SK-N-SH (cell line): ENCODE measurements around the gene MTERF4. TPM values are rescaled to one million over a fixed set of nuclear protein-coding genes. Genes with fewer than 3 reads are reported as not detected.

Experiments
- CTCF ChIA-PET: fragments of 300-600, 350-600 bp; formaldehyde crosslinking; extraction: SDS; loops from one replicate; lab custom pipeline; 2021; lab: Yijun Ruan, JAX
- POLR2A ChIA-PET: fragments of 350-600 bp; sonication (Branson Sonifier 250); formaldehyde crosslinking; extraction: SDS; loops from one replicate; lab custom pipeline; 2020; ENCODE audit warnings: antibody characterized with exemption, inconsistent platforms; lab: Yijun Ruan, JAX
- DNase-seq: peaks from one replicate; pipeline ENCODE4 v3.0.0; 2012
- H2AFZ ChIP-seq: fragments of 200-600 bp; sonication (generic); 2 replicates; pipeline ENCODE4 v1.8.1; 2016; ENCODE audit warnings: antibody characterized with exemption, mild to moderate bottlenecking, low read depth
- H3F3A ChIP-seq: fragments of 200-600 bp; sonication (generic); replicated peaks from 2 replicates; pipeline ENCODE3; 2016; ENCODE audit warnings: antibody characterized with exemption, mild to moderate bottlenecking; ENCODE audit not compliant: insufficient read depth
- H3K27ac ChIP-seq, 2 experiments: fragments of 200-500 bp in 1 of 2; fragments of 200-600 bp in 1 of 2; sonication (Bioruptor generic) in 1 of 2; sonication (generic), shearing (Covaris generic) in 1 of 2; 2 replicates each; pipeline versions ENCODE4 v1.5.1 to v1.6.1; 2014 to 2016; ENCODE audit warnings: low read depth in 2 of 2, inconsistent platforms in 1 of 2, low read length in 1 of 2, mild to moderate bottlenecking in 1 of 2, mixed read lengths in 1 of 2
- H3K27me3 ChIP-seq: fragments of 200-600 bp; sonication (generic), shearing (Covaris generic); 2 replicates; pipeline ENCODE4 v1.6.1; 2016; ENCODE audit warnings: mixed run types; ENCODE audit not compliant: insufficient read depth
- H3K36me3 ChIP-seq, 2 experiments: fragments of 200-500 bp in 1 of 2; fragments of 200-600 bp in 1 of 2; sonication (Bioruptor generic) in 1 of 2; sonication (generic) in 1 of 2; replicated peaks in 1 of 2; 2 replicates each; pipeline versions ENCODE3 to v1.5.1; 2014 to 2016; ENCODE audit warnings: low read length in 1 of 2, mild to moderate bottlenecking in 1 of 2; ENCODE audit not compliant: insufficient read depth in 2 of 2, control insufficient read depth in 1 of 2
- H3K4me1 ChIP-seq, 2 experiments: fragments of 200-500 bp in 1 of 2; fragments of 200-600 bp in 1 of 2; sonication (Bioruptor generic) in 1 of 2; sonication (generic), shearing (Covaris generic) in 1 of 2; 2 replicates each; pipeline versions ENCODE4 v1.5.1 to v1.6.1; 2014 to 2016; ENCODE audit warnings: low read depth in 1 of 2, low read length in 1 of 2, mixed run types in 1 of 2; ENCODE audit not compliant: insufficient read depth in 2 of 2, control insufficient read depth in 1 of 2
- H3K4me2 ChIP-seq: fragments of 200-600 bp; sonication (generic), shearing (Covaris generic); 2 replicates; pipeline ENCODE4 v1.6.1; 2017; ENCODE audit warnings: mixed run types
- H3K4me3 ChIP-seq, 2 experiments: fragments of 200-500 bp in 1 of 2; fragments of 200-600 bp in 1 of 2; sonication (Bioruptor generic) in 1 of 2; sonication (generic), shearing (Covaris generic) in 1 of 2; 2 replicates each; pipeline versions ENCODE4 v1.5.1 to v1.8.1; 2014 to 2016; ENCODE audit warnings: low read depth in 2 of 2, inconsistent platforms in 1 of 2, low read length in 1 of 2, mild to moderate bottlenecking in 1 of 2, mixed read lengths in 1 of 2, moderate library complexity in 1 of 2
- H3K79me2 ChIP-seq: fragments of 200-600 bp; sonication (generic); 2 replicates; pipeline ENCODE4 v1.8.1; 2017; ENCODE audit warnings: mild to moderate bottlenecking; ENCODE audit not compliant: insufficient read depth
- H3K9ac ChIP-seq: fragments of 200-600 bp; sonication (generic); 2 replicates; pipeline ENCODE4 v1.6.1; 2017; ENCODE audit warnings: mixed run types
- H3K9me2 ChIP-seq: fragments of 200-600 bp; sonication (generic); 2 replicates; pipeline ENCODE4 v1.6.1; 2017; ENCODE audit warnings: mixed run types
- H3K9me3 ChIP-seq: fragments of 200-600 bp; sonication (generic); 2 replicates; pipeline ENCODE4 v1.6.1; 2017; ENCODE audit warnings: mixed run types, mild to moderate bottlenecking, moderate library complexity
- H4K20me1 ChIP-seq: fragments of 200-600 bp; sonication (generic); 2 replicates; pipeline ENCODE4 v1.6.1; 2017; ENCODE audit warnings: mild to moderate bottlenecking, mixed run types; ENCODE audit not compliant: insufficient read depth
- CHD2 ChIP-seq: fragments of 150-350 bp; IDR thresholded peaks from 2 replicates; pipeline ENCODE4 v1.6.1; 2018; ENCODE audit warnings: low read length; ENCODE audit not compliant: partially characterized antibody
- CTCF ChIP-seq: fragments of 200-600 bp; sonication (generic); IDR thresholded peaks from 2 replicates; pipeline ENCODE4 v1.6.1; 2017; ENCODE audit warnings: antibody characterized with exemption, mild to moderate bottlenecking, moderate library complexity
- EP300 ChIP-seq, 2 experiments: IDR thresholded peaks; 2 replicates each; pipeline versions ENCODE4 v1.4.0 to v1.6.1; 2012; ENCODE audit warnings: borderline replicate concordance in 1 of 2, low read depth in 1 of 2, low read length in 1 of 2
- EZH2phosphoT487 ChIP-seq: fragments of 200-600 bp; sonication (generic); IDR thresholded peaks from 2 replicates; pipeline ENCODE4 v1.6.1; 2017; ENCODE audit warnings: low read depth, mixed run types, mild to moderate bottlenecking, antibody characterized with exemption, moderate library complexity, borderline replicate concordance
- FOXM1 ChIP-seq: IDR thresholded peaks from 2 replicates; pipeline ENCODE4 v1.4.0; 2012; ENCODE audit warnings: low read depth, mild to moderate bottlenecking
- GABPA ChIP-seq: IDR thresholded peaks from 2 replicates; pipeline ENCODE4 v1.4.0; 2012; ENCODE audit warnings: low read depth, mild to moderate bottlenecking
- GATA2 ChIP-seq: sonication (generic); formaldehyde crosslinking; IDR thresholded peaks from 2 replicates; pipeline ENCODE4 v1.5.0; 2020; ENCODE audit warnings: mild to moderate bottlenecking, missing genetic modification reagents
- JUND ChIP-seq: IDR thresholded peaks from 2 replicates; pipeline ENCODE4 v1.4.0; 2012
- MAX ChIP-seq: IDR thresholded peaks from 2 replicates; pipeline ENCODE4 v1.4.0; 2012; ENCODE audit warnings: low read depth
- MEF2A ChIP-seq: IDR thresholded peaks from 2 replicates; pipeline ENCODE4 v1.4.0; 2012; ENCODE audit warnings: low read depth, borderline replicate concordance
- MXI1 ChIP-seq: IDR thresholded peaks from 2 replicates; pipeline ENCODE4 v1.6.1; 2012; ENCODE audit warnings: mild to moderate bottlenecking, low read depth, low read length, improper control_type of control experiment
- NRF1 ChIP-seq: IDR thresholded peaks from 2 replicates; pipeline ENCODE4 v1.6.1; 2012; ENCODE audit warnings: low read depth, mild to moderate bottlenecking, low read length
- PBX3 ChIP-seq: IDR thresholded peaks from 2 replicates; pipeline ENCODE4; 2012
- POLR2AphosphoS5 ChIP-seq: IDR thresholded peaks from 2 replicates; pipeline ENCODE4 v1.6.1; 2012; ENCODE audit warnings: low read depth, low read length
- RCOR1 ChIP-seq: fragments of 150-350 bp; IDR thresholded peaks from 2 replicates; pipeline ENCODE4 v1.6.1; 2017; ENCODE audit warnings: antibody characterized with exemption, low read length
- RFX5 ChIP-seq: IDR thresholded peaks from 2 replicates; pipeline ENCODE4 v1.6.1; 2012; ENCODE audit warnings: mild to moderate bottlenecking, improper control_type of control experiment, low read length
- RXRA ChIP-seq: IDR thresholded peaks from 2 replicates; pipeline ENCODE4 v1.4.0; 2012; ENCODE audit warnings: low read depth, mild to moderate bottlenecking, borderline replicate concordance
- SIN3A ChIP-seq: IDR thresholded peaks from 2 replicates; pipeline ENCODE4 v1.6.1; 2012; ENCODE audit warnings: low read depth, mild to moderate bottlenecking, low read length, moderate library complexity, borderline replicate concordance
- SMC3 ChIP-seq: IDR thresholded peaks from 2 replicates; pipeline ENCODE4 v1.6.1; 2012; ENCODE audit warnings: low read depth, low read length, improper control_type of control experiment
- TAF1 ChIP-seq: IDR thresholded peaks from 2 replicates; pipeline ENCODE4 v1.6.1; 2012; ENCODE audit warnings: low read depth, mild to moderate bottlenecking, low read length, moderate library complexity, borderline replicate concordance
- TCF12 ChIP-seq: IDR thresholded peaks from 2 replicates; pipeline ENCODE4 v1.4.0; 2012
- USF2 ChIP-seq: fragments of 150-350 bp; IDR thresholded peaks from 2 replicates; pipeline ENCODE4 v1.6.1; 2017; ENCODE audit warnings: antibody characterized with exemption, low read length, low read depth, borderline replicate concordance
- YY1 ChIP-seq: IDR thresholded peaks from 2 replicates; pipeline ENCODE4 v1.4.0; 2012; ENCODE audit warnings: low read depth, mild to moderate bottlenecking
- ZBTB33 ChIP-seq: IDR thresholded peaks from 2 replicates; pipeline ENCODE4 v1.4.0; 2012; ENCODE audit warnings: low read depth, borderline replicate concordance
- WGBS: methylation state at CpG from one replicate; pipeline ENCODE4 v1.1.6; 2017; ENCODE audit warnings: low lambda C conversion rate; 5-methylcytosine and 5-hydroxymethylcytosine counted together
- polyA plus RNA-seq, 3 experiments: library from polyadenylated mRNA; depleted of rRNA; stranded (reverse); fragments of >200 nt; gene quantifications; 2 replicates each; pipeline ENCODE4 v1.2.3, GENCODE V29; 2012

Gene MTERF4
- polyA plus RNA-seq, 1 of the 3 experiments (the other 2 are of a cell fraction), result 31.0 TPM

- TF ChIP-seq TAF1, result no peak
- no peak for TF ChIP-seq POLR2AphosphoS5
- no peak for TF ChIP-seq MAX
- TF ChIP-seq TCF12, result no peak
- TF ChIP-seq NRF1, result no peak
- TF ChIP-seq GATA2, result no peak
- TF ChIP-seq MEF2A, result no peak
- TF ChIP-seq RXRA, result no peak
- no peak for TF ChIP-seq RFX5
- TF ChIP-seq YY1, result no peak
- no peak for TF ChIP-seq SIN3A
- no peak for TF ChIP-seq RCOR1
- TF ChIP-seq EP300 (IDR thresholded peaks at IDR 0.05; ENCODE audit: borderline replicate concordance in 1 of 2, low read depth in 1 of 2, low read length in 1 of 2), result no peak
- no peak for TF ChIP-seq FOXM1
- no peak for TF ChIP-seq JUND
- TF ChIP-seq MXI1, result no peak
- TF ChIP-seq ZBTB33, result no peak
- no peak for TF ChIP-seq CHD2
- WGBS, result 83% methylated on average over 6 of the region's 6 CpGs
- CTCF ChIA-PET, result interaction anchor here (1.0 to 1.1 kb wide), 2 partner anchors 243 to 244 kb away, joined by 3 read pairs; no protein-coding TSS in a partner anchor
These were observed 7.1 kb downstream of the MTERF4 start for GRCh38 chr2:241094924-241095420.

GRCh38 chr2:241094172-241094571, 7.9 kb downstream of the MTERF4 start:
- H3K9ac ChIP-seq, result no peak overlapping the region
- H3K36me3 ChIP-seq, result peaks cover 29 to 92% of the 10 kb centered on the region in 2 experiments
- H3K4me1 ChIP-seq, result no peaks in the 10 kb centered on the region
- H3K9me2 ChIP-seq, result no peaks in the 10 kb centered on the region
- ChIA-PET CTCF (interaction anchor here (1.0 to 2.8 kb wide), 2 partner anchors 15 to 243 kb away, joined by 3 to 10 read pairs; no protein-coding TSS in a partner anchor), POLR2A (no interaction called here)
- TF ChIP-seq GABPA, result no peak
- no peak for TF ChIP-seq CTCF
- TF ChIP-seq PBX3, result no peak
- no peak for TF ChIP-seq JUND
- no peak for TF ChIP-seq NRF1
- TF ChIP-seq USF2, result no peak
- TF ChIP-seq SMC3, result no peak
- no peak for TF ChIP-seq EZH2phosphoT487
- TF ChIP-seq TCF12, result no peak
- no peaks in the 10 kb centered on the region for H3K9me3 ChIP-seq
- DNase-seq, result no peak
- H2AFZ ChIP-seq, result no peak overlapping the region
- no peaks in the 10 kb centered on the region for H3F3A ChIP-seq
- H3K27me3 ChIP-seq, result no peaks in the 10 kb centered on the region
- no peak overlapping the region for H3K27ac ChIP-seq
- 95% methylated on average over 7 of the region's 7 CpGs for WGBS
- H3K79me2 ChIP-seq, result peaks cover 15% of the 10 kb centered on the region
- no peak overlapping the region for H3K4me2 ChIP-seq
- H3K4me3 ChIP-seq, result no peak overlapping the region
- H4K20me1 ChIP-seq, result no peaks in the 10 kb centered on the region

More at GRCh38 chr2:241094924-241095420, 7.1 kb downstream of the MTERF4 start:
- Histone ChIP-seq H3K9ac (no peak overlapping the region), H3K4me3 (no peak overlapping the region), H3K79me2 (peaks cover 23% of the 10 kb centered on the region), H3K27me3 (no peaks in the 10 kb centered on the region), H2AFZ (no peak overlapping the region), H3K36me3 (peaks cover 25 to 91% of the 10 kb centered on the region in 2 experiments), H3K27ac (no peak overlapping the region), H3K4me1 (no peaks in the 10 kb centered on the region), H3F3A (no peaks in the 10 kb centered on the region), H3K4me2 (no peak overlapping the region), H3K9me3 (no peaks in the 10 kb centered on the region), H4K20me1 (no peaks in the 10 kb centered on the region), H3K9me2 (no peaks in the 10 kb centered on the region)
- no peak for DNase-seq
- POLR2A ChIA-PET, result no interaction called here
